Activated B cell treated with CpG ODN at 0.5 μM for 24 hours (primary cell): ENCODE measurements around the gene RASAL1. TPM values are rescaled to one million over a fixed set of nuclear protein-coding genes. Genes with fewer than 3 reads are reported as not detected.

ENCODE experiments used
- ATAC-seq: fragments of 200-7000 bp; cut with Tn5 transposase; one replicate; pipeline ENCODE4 v1.10.0; 2021; ENCODE audit warnings: low read depth, mild to moderate bottlenecking, moderate library complexity
- CTCF ChIA-PET: fragments of 350-600 bp; sonication (Branson Sonifier 250); formaldehyde crosslinking; loops from one replicate; lab custom pipeline; 2021; ENCODE audit warnings: antibody characterized with exemption; lab: Charles Lee
- POLR2A ChIA-PET: fragments of 350-600 bp; sonication (Branson Sonifier 250); formaldehyde crosslinking; loops from one replicate; lab custom pipeline; 2021; ENCODE audit warnings: antibody characterized with exemption; lab: Charles Lee
- DNase-seq: peaks from one replicate; pipeline ENCODE4 v3.0.0; 2022
- H3K27ac Mint-ChIP-seq: one replicate; pipeline ENCODE4 v1.8.0; 2020; ENCODE audit warnings: mixed read lengths
- H3K27me3 Mint-ChIP-seq: one replicate; pipeline ENCODE4 v1.8.0; 2021; ENCODE audit warnings: mixed read lengths
- H3K36me3 Mint-ChIP-seq: one replicate; pipeline ENCODE4 v1.8.0; 2021; ENCODE audit warnings: low read depth, mixed read lengths
- H3K4me1 Mint-ChIP-seq: one replicate; pipeline ENCODE4 v1.8.0; 2021; ENCODE audit warnings: mixed read lengths
- H3K4me3 Mint-ChIP-seq: one replicate; pipeline ENCODE4 v1.8.0; 2020; ENCODE audit warnings: mild to moderate bottlenecking, mixed read lengths
- H3K9me3 Mint-ChIP-seq: one replicate; pipeline ENCODE4 v1.8.0; 2020; ENCODE audit warnings: mixed read lengths
- intact Hi-C: fragments of 100-400 bp; cut with micrococcal nuclease; formaldehyde crosslinking; loops from one replicate; pipeline ENCODE4 v1.15.1; 2024
- total RNA-seq: library from RNA; stranded (reverse); gene quantifications from 2 replicates; pipeline ENCODE4 v1.2.3, GENCODE V29; 2022
- TF ChIP-seq, protein P1 (sequence below): fragments of 200-600 bp; IDR thresholded peaks from one replicate; pipeline ENCODE4 v1.8.0; 2022; ENCODE audit warnings: antibody characterized with exemption, mild to moderate bottlenecking

RASAL1 gene
- total RNA-seq, 1 donor from 2014 or later, result 7.1 TPM

DNA sequence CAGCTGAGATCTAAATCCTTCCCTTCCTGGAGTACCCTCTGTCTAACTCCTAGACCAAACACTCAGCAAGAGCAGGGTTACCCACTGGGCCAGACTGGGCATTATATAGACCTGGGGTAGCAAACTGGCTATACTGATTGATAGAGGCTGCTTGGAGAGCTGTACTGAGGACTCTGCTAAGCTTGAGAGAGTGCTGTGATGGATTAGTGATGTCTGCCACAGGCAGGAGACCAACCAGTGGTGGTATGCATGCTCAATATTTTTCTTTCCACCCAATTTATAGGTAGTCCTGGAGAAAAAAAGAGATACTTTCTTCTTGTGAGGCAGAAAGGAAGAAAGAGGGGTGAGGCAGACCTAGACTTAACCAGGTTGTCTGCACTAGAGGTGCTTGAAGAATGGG is 45.7 kb downstream of the RASAL1 start:
- peak overlapping the region; percentile 75 for H3K27ac Mint-ChIP-seq
- peaks cover 85% of the 10 kb centered on the region for H3K4me1 Mint-ChIP-seq

DNA sequence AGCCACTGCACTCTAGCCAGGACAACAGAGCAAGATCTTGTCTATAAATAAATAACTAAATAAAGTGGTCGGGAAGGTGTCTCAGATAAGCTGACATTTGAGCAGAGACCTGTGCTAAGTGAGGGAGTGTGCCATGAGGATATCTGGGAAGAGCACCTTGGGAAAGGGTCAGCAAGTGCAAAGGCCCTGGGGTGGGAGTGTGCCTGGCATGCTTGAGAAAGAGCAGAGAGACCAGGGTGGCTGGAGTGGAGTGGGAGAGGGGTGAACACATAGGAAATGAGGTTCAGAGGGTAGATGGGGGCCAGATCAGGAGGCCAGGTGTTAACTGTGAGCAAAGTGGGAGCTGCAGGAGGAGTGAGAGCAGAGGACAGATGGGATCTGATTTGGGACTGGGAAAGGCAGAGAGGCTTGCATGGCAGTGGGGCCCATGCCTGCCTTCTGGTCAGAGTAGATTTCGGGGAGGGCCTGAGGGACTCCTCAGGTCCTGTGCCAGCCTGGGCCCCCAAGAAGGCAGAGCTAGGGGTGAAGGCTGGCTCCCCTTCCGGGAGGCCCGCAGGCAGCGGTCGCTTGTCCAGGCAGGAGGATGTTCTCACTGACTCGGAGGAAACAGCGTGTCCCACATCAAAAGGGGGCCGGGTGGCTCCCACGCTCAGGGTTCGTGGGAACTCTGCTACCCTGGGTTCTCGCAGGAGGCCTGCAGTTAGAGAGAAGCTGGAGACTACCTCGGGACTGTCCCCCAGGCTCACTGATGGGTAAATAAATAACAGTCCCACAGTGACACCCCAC is 46.4 kb downstream of the RASAL1 start:
- Mint-ChIP-seq H3K4me1 (peaks cover 92% of the 10 kb centered on the region), H3K9me3 (no peaks in the 10 kb centered on the region), H3K27ac (peak overlapping the region; percentile 75), H3K4me3 (no peak overlapping the region), H3K36me3 (peaks cover 11% of the 10 kb centered on the region), H3K27me3 (no peaks in the 10 kb centered on the region)
- POLR2A ChIA-PET, result interaction anchor here (0.6 to 5.0 kb wide), 6 partner anchors 14 to 141 kb away, joined by 3 to 57 read pairs (median 8); no protein-coding TSS in a partner anchor
- ATAC-seq (no peak), DNase-seq (no peak)
- TF ChIP-seq, protein P1, sequence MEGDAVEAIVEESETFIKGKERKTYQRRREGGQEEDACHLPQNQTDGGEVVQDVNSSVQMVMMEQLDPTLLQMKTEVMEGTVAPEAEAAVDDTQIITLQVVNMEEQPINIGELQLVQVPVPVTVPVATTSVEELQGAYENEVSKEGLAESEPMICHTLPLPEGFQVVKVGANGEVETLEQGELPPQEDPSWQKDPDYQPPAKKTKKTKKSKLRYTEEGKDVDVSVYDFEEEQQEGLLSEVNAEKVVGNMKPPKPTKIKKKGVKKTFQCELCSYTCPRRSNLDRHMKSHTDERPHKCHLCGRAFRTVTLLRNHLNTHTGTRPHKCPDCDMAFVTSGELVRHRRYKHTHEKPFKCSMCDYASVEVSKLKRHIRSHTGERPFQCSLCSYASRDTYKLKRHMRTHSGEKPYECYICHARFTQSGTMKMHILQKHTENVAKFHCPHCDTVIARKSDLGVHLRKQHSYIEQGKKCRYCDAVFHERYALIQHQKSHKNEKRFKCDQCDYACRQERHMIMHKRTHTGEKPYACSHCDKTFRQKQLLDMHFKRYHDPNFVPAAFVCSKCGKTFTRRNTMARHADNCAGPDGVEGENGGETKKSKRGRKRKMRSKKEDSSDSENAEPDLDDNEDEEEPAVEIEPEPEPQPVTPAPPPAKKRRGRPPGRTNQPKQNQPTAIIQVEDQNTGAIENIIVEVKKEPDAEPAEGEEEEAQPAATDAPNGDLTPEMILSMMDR, result no peak
- intact Hi-C loops, result no loop called here
- CTCF ChIA-PET, result interaction anchor here (1.0 to 2.9 kb wide), 3 partner anchors 9 to 39 kb away, joined by 3 to 12 read pairs (median 12); no protein-coding TSS in a partner anchor

More for the DNA sequence above, 45.7 kb downstream of the RASAL1 start:
- intact Hi-C loops, result loop anchor here (1.0 kb wide), 2 partner anchors 10 to 28 kb away; no protein-coding TSS in a partner anchor
- Mint-ChIP-seq H3K36me3 (peaks cover 11% of the 10 kb centered on the region), H3K27me3 (no peaks in the 10 kb centered on the region), H3K4me3 (peak overlapping the region; percentile 36), H3K9me3 (no peaks in the 10 kb centered on the region)
- TF ChIP-seq, protein P1, result no peak
- CTCF ChIA-PET, result interaction anchor here (1.0 to 2.9 kb wide), 3 partner anchors 8 to 40 kb away, joined by 3 to 12 read pairs (median 12); no protein-coding TSS in a partner anchor
- no peak for ATAC-seq
- POLR2A ChIA-PET, result interaction anchor here (0.5 to 5.0 kb wide), 9 partner anchors 11 to 140 kb away, joined by 3 to 57 read pairs (median 6); no protein-coding TSS in a partner anchor
- no peak for DNase-seq

DNA sequence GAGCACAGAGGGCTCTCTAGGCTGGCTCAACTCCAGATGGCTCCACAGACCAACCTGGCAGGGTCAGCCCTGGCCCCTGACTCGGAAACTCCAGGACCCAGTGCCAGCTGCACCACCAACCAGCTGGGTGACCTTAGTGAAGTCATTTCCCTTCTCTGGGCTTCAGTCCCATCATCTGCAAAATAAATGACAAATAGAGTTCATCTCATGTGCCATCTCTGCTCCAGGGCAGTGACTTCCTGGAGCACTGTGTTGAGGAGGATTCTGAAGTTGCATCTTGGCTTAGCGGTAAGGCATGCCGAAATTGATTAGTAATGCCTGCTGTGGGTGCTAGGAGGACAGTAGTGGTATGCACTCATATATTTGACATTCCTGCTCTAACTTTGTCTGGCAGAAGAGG is 47.5 kb downstream of the RASAL1 start:
- Mint-ChIP-seq H3K9me3 (no peaks in the 10 kb centered on the region), H3K36me3 (peaks cover 15% of the 10 kb centered on the region), H3K27ac (peak overlapping the region; percentile 81), H3K4me3 (no peak overlapping the region), H3K27me3 (no peaks in the 10 kb centered on the region), H3K4me1 (peaks cover 100% of the 10 kb centered on the region)
- DNase-seq, result no peak
- TF ChIP-seq, protein P1, result no peak
- no peak for ATAC-seq
- intact Hi-C loops, result no loop called here
- POLR2A ChIA-PET, result interaction anchor here (1.4 to 2.4 kb wide), 3 partner anchors 25 to 38 kb away, joined by 3 to 8 read pairs (median 4); no protein-coding TSS in a partner anchor
- CTCF ChIA-PET, result interaction anchor here (2.9 kb wide), 1 partner anchor 10 kb away, joined by 12 read pairs; no protein-coding TSS in a partner anchor

DNA sequence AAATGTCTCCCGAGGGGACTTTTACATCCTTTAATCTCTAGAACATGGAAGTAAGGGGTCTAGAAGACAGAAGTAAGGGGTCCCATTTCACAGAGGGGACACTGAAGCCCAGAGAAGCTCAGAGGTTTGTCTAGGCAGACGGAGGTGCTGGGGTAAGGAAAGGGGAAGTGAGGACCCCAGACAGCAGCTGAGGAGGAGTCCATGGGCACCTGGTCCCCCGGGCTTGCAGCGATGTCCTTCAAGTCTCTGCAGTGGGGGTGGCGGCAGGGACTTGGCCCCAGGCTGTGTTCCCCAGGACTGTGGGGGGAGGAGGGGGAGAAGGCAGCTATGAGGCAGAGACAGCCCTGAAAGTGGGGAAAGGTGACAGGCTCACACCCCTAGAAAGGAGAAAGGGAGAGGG is 48.4 kb downstream of the RASAL1 start:
- CTCF ChIA-PET, result interaction anchor here (1.0 to 2.9 kb wide), 3 partner anchors 11 to 94 kb away, joined by 3 to 12 read pairs (median 4); no protein-coding TSS in a partner anchor
- Mint-ChIP-seq H3K9me3 (no peaks in the 10 kb centered on the region), H3K27ac (peak overlapping the region; percentile 81), H3K4me3 (peak overlapping the region; percentile 71), H3K4me1 (peaks cover 96% of the 10 kb centered on the region), H3K36me3 (peaks cover 15% of the 10 kb centered on the region), H3K27me3 (no peaks in the 10 kb centered on the region)
- intact Hi-C loops, result no loop called here
- TF ChIP-seq, protein P1, result no peak
- DNase-seq (no peak), ATAC-seq (peak; percentile 46)
- POLR2A ChIA-PET, result interaction anchor here (1.1 to 1.4 kb wide), 3 partner anchors 12 to 37 kb away, joined by 3 to 9 read pairs (median 4); no protein-coding TSS in a partner anchor
